GM10266 (cell line): ENCODE measurements around the gene SEBOX.

ENCODE experiments used
- DNase-seq: peaks from one replicate; pipeline ENCODE4 v3.0.0; 2012; ENCODE audit errors: extremely low spot score
- TF ChIP-seq, protein P1 (sequence below): IDR thresholded peaks from 2 replicates; pipeline ENCODE4 v1.5.1; 2012; ENCODE audit warnings: mild to moderate bottlenecking, low read depth; ENCODE audit not compliant: control insufficient read depth, insufficient read depth; ENCODE audit errors: missing control alignments

Gene SEBOX

GRCh38 chr17:28318759-28319597, 46.0 kb downstream of the SEBOX start, which contains the start of gene TMEM97:
TSS of gene TMEM97 (plus strand) at chr17:28319200. CDS start at chr17:28319240, 40 bp downstream.
- peak; percentile 96 for DNase-seq

DNA sequence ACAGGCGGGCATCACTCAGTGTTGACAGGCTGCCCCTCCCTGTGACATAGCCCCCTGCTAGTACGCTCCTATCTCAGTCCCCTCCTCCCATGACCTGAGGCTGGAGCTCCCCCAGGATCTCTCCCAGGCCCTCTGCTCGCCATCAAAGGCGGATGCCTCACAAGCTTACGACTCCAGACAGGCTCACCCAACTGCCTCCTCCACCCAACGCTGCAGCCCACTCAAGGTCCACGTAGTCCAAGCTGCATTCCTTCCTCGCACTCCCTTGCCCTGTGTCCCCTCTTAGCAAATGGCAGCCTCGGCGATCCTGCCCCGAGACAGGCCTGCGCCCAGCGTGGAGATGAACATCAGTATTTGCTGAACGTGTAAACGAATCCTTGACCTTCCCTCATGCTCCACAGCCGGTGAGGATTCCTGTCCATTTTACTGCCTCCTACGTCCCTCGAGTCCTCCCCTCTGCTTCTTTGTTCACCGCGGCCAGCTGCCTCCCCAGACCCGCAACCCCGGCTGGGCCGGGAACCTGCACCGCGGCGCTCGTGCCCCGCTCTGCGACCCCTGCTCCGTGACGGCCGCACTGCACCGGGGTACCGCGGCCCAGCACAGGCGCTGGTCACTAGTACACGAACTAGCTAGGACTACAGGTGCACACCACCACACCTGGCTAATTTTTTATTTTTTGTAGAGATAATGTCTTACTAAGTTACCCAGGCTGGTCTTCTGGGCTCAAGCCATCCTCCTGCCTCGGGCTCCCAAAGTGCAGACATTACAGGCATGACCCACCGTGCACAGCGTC, 46.8 kb downstream of the SEBOX start:
- TF ChIP-seq, protein P1, sequence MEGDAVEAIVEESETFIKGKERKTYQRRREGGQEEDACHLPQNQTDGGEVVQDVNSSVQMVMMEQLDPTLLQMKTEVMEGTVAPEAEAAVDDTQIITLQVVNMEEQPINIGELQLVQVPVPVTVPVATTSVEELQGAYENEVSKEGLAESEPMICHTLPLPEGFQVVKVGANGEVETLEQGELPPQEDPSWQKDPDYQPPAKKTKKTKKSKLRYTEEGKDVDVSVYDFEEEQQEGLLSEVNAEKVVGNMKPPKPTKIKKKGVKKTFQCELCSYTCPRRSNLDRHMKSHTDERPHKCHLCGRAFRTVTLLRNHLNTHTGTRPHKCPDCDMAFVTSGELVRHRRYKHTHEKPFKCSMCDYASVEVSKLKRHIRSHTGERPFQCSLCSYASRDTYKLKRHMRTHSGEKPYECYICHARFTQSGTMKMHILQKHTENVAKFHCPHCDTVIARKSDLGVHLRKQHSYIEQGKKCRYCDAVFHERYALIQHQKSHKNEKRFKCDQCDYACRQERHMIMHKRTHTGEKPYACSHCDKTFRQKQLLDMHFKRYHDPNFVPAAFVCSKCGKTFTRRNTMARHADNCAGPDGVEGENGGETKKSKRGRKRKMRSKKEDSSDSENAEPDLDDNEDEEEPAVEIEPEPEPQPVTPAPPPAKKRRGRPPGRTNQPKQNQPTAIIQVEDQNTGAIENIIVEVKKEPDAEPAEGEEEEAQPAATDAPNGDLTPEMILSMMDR: no peak
- no peak for DNase-seq

More at GRCh38 chr17:28318759-28319597, 46.0 kb downstream of the SEBOX start, which contains the start of gene TMEM97:
- TF ChIP-seq, protein P1: no peak

- DNase-seq: no peak
- TF ChIP-seq, protein P1: no peak
Observed at GRCh38 chr17:28317099-28317965, 47.7 kb downstream of the SEBOX start.

GRCh38 chr17:28315846-28316705, 48.9 kb downstream of the SEBOX start:
- TF ChIP-seq, protein P1: no peak

GRCh38 chr17:28313841-28314240, 51.2 kb downstream of the SEBOX start:
- DNase-seq: no peak

More at GRCh38 chr17:28315846-28316705, 48.9 kb downstream of the SEBOX start:
- no peak for DNase-seq

More at GRCh38 chr17:28313841-28314240, 51.2 kb downstream of the SEBOX start:
- TF ChIP-seq, protein P1: no peak
